Measurements from ENCODE around the gene DGLUCY.

- TF ChIP-seq CTCF (conservative IDR thresholded peaks at IDR 0.05; ENCODE audit: low read length) = no peak
- no peak for TF ChIP-seq EZH2phosphoT487 (IDR thresholded peaks at IDR 0.05; ENCODE audit: borderline replicate concordance)
Measured at GRCh38 chr14:91267965-91268437, 154.1 kb downstream of the DGLUCY start.
